Nephron progenitor cell (in vitro differentiated cells): ENCODE results near the gene FOLR2.

Experiments used
- DNase-seq: peaks from one replicate; pipeline ENCODE4 v3.0.0; 2021
- H3K27ac Mint-ChIP-seq: 2 replicates; pipeline ENCODE4 v1.8.0; 2021; ENCODE audit warnings: mild to moderate bottlenecking, moderate library complexity, mixed read lengths
- H3K27me3 Mint-ChIP-seq: 2 replicates; pipeline ENCODE4 v1.8.0; 2021; ENCODE audit warnings: mild to moderate bottlenecking, low read depth, mixed read lengths; ENCODE audit not compliant: poor library complexity
- H3K36me3 Mint-ChIP-seq: 2 replicates; pipeline ENCODE4 v1.8.0; 2021; ENCODE audit warnings: low read depth, mixed read lengths
- H3K4me1 Mint-ChIP-seq: 2 replicates; pipeline ENCODE4 v1.8.0; 2021; ENCODE audit warnings: mixed read lengths
- H3K4me3 Mint-ChIP-seq: 2 replicates; pipeline ENCODE4 v1.8.0; 2021; ENCODE audit warnings: mild to moderate bottlenecking, moderate library complexity, mixed read lengths
- H3K9me3 Mint-ChIP-seq: 2 replicates; pipeline ENCODE4 v1.8.0; 2021; ENCODE audit warnings: mild to moderate bottlenecking, moderate library complexity, mixed read lengths
- CTCF ChIP-seq: fragments of 200-600 bp; sonication (generic); IDR thresholded peaks from 2 replicates; pipeline ENCODE4 v1.5.0; 2021; ENCODE audit warnings: antibody characterized with exemption

Gene FOLR2

GRCh38 chr11:72220696-72221363 is 4.2 kb downstream of the FOLR2 start:
- peaks cover 57% of the 10 kb centered on the region for H3K4me1 Mint-ChIP-seq
- no peaks in the 10 kb centered on the region for H3K36me3 Mint-ChIP-seq
- H3K27ac Mint-ChIP-seq = no peak overlapping the region
- no peaks in the 10 kb centered on the region for H3K9me3 Mint-ChIP-seq
- H3K4me3 Mint-ChIP-seq = no peak overlapping the region
- TF ChIP-seq CTCF = no peak
- DNase-seq = no peak
- peaks cover 14% of the 10 kb centered on the region for H3K27me3 Mint-ChIP-seq

GRCh38 chr11:72221386-72222075 is 4.9 kb downstream of the FOLR2 start:
- no peaks in the 10 kb centered on the region for H3K36me3 Mint-ChIP-seq
- peaks cover 61% of the 10 kb centered on the region for H3K4me1 Mint-ChIP-seq
- no peak for DNase-seq
- peaks cover 9% of the 10 kb centered on the region for H3K27me3 Mint-ChIP-seq
- peak overlapping the region; percentile 18 for H3K27ac Mint-ChIP-seq
- H3K4me3 Mint-ChIP-seq = no peak overlapping the region
- no peaks in the 10 kb centered on the region for H3K9me3 Mint-ChIP-seq
- no peak for TF ChIP-seq CTCF

DNA sequence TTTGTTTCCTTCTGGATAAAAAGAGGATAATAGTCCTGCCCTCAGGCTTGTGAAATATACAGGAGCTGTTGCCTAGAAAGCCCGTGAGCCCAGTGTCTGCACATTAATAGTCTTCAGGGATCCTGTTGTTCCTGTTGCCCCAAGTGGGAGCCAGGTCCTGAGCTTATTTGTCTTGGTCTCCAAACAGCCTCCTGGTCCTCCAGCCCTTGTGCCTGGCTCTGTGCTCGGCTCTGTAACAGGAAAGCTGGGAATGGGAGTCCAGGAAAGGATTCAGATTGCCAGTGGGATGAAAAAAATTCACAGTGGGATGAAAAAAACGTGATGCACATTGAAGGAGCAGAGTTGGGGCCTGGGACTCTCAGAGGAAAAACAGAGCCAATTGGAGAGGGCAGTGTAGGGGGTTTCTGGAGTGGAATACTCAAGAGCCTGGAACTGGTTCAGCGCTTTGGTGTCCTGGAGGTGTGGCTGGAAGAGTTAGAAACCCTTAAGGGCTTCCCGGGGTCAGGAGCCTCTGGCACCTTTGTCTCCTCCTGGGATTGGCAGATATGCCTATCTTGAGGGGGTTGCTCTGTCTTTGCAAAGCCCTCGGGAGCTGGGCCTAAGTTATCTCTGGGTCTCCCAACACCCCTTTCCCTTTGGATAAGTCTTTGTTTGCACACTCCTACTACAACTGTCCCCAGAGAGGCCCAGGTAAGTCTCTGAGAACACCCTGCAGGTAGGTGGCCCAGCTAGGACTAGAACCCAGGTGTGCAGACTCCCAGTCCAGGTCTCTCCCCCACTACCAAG is 5.7 kb downstream of the FOLR2 start:
- Mint-ChIP-seq H3K27ac (peak overlapping the region; percentile 18), H3K4me3 (peak overlapping the region; percentile 83), H3K9me3 (no peaks in the 10 kb centered on the region), H3K27me3 (peaks cover 9% of the 10 kb centered on the region), H3K4me1 (peaks cover 61% of the 10 kb centered on the region), H3K36me3 (no peaks in the 10 kb centered on the region)
- TF ChIP-seq CTCF = no peak
- DNase-seq = no peak

- TF ChIP-seq CTCF = no peak
- peak overlapping the region; percentile 83 for H3K4me3 Mint-ChIP-seq
- peaks cover 3% of the 10 kb centered on the region for H3K27me3 Mint-ChIP-seq
- H3K27ac Mint-ChIP-seq = peak overlapping the region; percentile 83
- no peaks in the 10 kb centered on the region for H3K36me3 Mint-ChIP-seq
- peaks cover 60% of the 10 kb centered on the region for H3K4me1 Mint-ChIP-seq
- H3K9me3 Mint-ChIP-seq = no peaks in the 10 kb centered on the region
- peak; percentile 96 for DNase-seq
Observed at GRCh38 chr11:72222907-72223614, 6.5 kb downstream of the FOLR2 start.

DNA sequence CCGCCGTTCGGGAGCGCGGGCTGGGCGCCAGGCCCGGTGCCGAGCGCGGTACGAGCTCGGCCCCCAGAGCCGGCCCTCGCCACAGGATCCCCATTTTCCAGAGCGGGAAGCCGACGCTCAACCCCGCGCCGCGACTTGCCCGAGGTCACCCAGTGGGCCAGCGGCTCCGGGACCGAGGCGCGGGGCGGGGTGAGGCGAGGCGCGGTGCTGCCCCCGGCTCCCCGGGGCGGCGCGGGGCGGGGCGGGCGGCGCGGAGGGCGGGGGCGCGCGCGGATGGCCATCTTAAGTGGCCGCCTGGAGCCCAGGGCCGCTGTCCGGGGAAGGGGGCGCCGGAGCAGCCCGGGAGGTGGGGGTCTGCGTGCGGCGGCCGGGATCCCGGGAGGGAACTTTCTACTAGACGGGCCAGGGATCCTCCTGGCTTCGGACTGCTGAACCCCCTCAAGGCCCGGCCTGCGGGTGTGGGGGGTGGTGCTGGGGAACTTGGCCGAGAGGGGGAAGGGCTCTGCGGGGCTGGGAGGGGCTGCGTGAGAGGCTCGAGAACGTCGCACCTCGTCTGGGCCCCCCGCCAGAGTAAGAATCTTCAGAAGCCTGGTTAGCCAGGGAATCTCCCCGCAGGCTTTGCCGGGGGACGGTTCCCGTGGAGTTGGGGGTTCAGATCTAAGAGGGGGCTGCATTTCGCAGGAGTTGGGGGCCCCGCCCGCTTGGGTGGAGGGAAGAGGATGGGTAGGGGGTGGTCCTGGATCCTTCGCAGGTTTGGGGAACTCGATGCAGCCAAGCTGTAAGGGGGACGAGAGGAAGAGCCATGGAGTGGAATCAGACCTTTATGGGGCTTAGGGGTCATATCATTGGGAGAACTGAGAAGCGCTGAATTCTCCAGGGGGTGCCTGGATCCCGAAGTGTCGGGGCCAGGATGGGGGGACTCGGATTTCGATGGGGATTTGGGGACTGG is 7.3 kb downstream of the FOLR2 start:
- peak; percentile 79 for DNase-seq
- no peak for TF ChIP-seq CTCF
- peak overlapping the region; percentile 98 for H3K27ac Mint-ChIP-seq
- H3K36me3 Mint-ChIP-seq = peaks cover 4% of the 10 kb centered on the region
- peaks cover 53% of the 10 kb centered on the region for H3K4me1 Mint-ChIP-seq
- H3K9me3 Mint-ChIP-seq = no peaks in the 10 kb centered on the region
- peak overlapping the region; percentile 97 for H3K4me3 Mint-ChIP-seq
- H3K27me3 Mint-ChIP-seq = peaks cover 2% of the 10 kb centered on the region
